Measurements from ENCODE around the gene KCNT1. TPM values are rescaled to one million over a fixed set of nuclear protein-coding genes. Genes with fewer than 3 reads are reported as not detected.

KCNT1 gene
- total RNA-seq, 1 experiment from 2014 or later: 0.09 TPM

GRCh38 chr9:135708164-135708563 lies 6.2 kb downstream of the KCNT1 start:
- no peak for TF ChIP-seq CTCF (IDR thresholded peaks at IDR 0.05; ENCODE audit: insufficient read depth in 1 of 2, low read depth in 1 of 2, low read length in 1 of 2, severe bottlenecking in 1 of 2, unreplicated experiment in 1 of 2)
- Mint-ChIP-seq H3K27me3 (ENCODE audit: insufficient read depth, unreplicated experiment) (peaks cover 23% of the 10 kb centered on the region), H3K4me3 (ENCODE audit: unreplicated experiment) (no peak overlapping the region), H3K9me3 (ENCODE audit: unreplicated experiment) (no peaks in the 10 kb centered on the region), H3K4me1 (ENCODE audit: low read depth, unreplicated experiment) (no peaks in the 10 kb centered on the region), H3K36me3 (ENCODE audit: insufficient read depth, unreplicated experiment) (no peaks in the 10 kb centered on the region), H3K27ac (ENCODE audit: unreplicated experiment) (no peak overlapping the region)
- H3K4me3 ChIP-seq (ENCODE audit: low read depth, low read length): no peak overlapping the region
- intact Hi-C loops (cut with micrococcal nuclease; ENCODE audit: unreplicated experiment): no loop called here
- H3K4me1 ChIP-seq: no peaks in the 10 kb centered on the region
- no peak for DNase-seq
- H3K27me3 ChIP-seq (replicated peaks; ENCODE audit: control insufficient read depth, insufficient read depth, low read length): no peaks in the 10 kb centered on the region; the same call in 1 of the 2 replicates
- no TSS peak for BruUV-seq (replicated peaks)
- ChIA-PET POLR2A (no interaction called here), CTCF (no interaction called here)
- H3K9me3 ChIP-seq: no peaks in the 10 kb centered on the region
- no peaks in the 10 kb centered on the region for H3K36me3 ChIP-seq (ENCODE audit: control insufficient read depth, insufficient read depth, low read length)

GRCh38 chr9:135711391-135711790 lies 9.4 kb downstream of the KCNT1 start:
- ChIA-PET CTCF (no interaction called here), POLR2A (no interaction called here)
- Histone ChIP-seq H3K27me3 (replicated peaks; ENCODE audit: control insufficient read depth, insufficient read depth, low read length) (no peaks in the 10 kb centered on the region; the same call in 1 of the 2 replicates), H3K4me1 (no peaks in the 10 kb centered on the region), H3K36me3 (ENCODE audit: control insufficient read depth, insufficient read depth, low read length) (no peaks in the 10 kb centered on the region), H3K9me3 (no peaks in the 10 kb centered on the region), H3K4me3 (ENCODE audit: low read depth, low read length) (no peak overlapping the region)
- Mint-ChIP-seq H3K4me1 (ENCODE audit: low read depth, unreplicated experiment) (no peaks in the 10 kb centered on the region), H3K4me3 (ENCODE audit: unreplicated experiment) (no peak overlapping the region), H3K36me3 (ENCODE audit: insufficient read depth, unreplicated experiment) (no peaks in the 10 kb centered on the region), H3K9me3 (ENCODE audit: unreplicated experiment) (no peaks in the 10 kb centered on the region), H3K27me3 (ENCODE audit: insufficient read depth, unreplicated experiment) (peaks cover 23% of the 10 kb centered on the region), H3K27ac (ENCODE audit: unreplicated experiment) (no peak overlapping the region)
- no TSS peak for BruUV-seq (replicated peaks)
- no peak for TF ChIP-seq CTCF (IDR thresholded peaks at IDR 0.05; ENCODE audit: insufficient read depth in 1 of 2, low read depth in 1 of 2, low read length in 1 of 2, severe bottlenecking in 1 of 2, unreplicated experiment in 1 of 2)
- intact Hi-C loops (cut with micrococcal nuclease; ENCODE audit: unreplicated experiment): no loop called here
- no peak for DNase-seq

- no peaks in the 10 kb centered on the region for H3K9me3 Mint-ChIP-seq (ENCODE audit: unreplicated experiment)
- CTCF ChIA-PET: no interaction called here
- H3K9me3 ChIP-seq: no peaks in the 10 kb centered on the region
- H3K27me3 ChIP-seq (replicated peaks; ENCODE audit: control insufficient read depth, insufficient read depth, low read length): no peaks in the 10 kb centered on the region; the same call in 1 of the 2 replicates
- H3K27me3 Mint-ChIP-seq (ENCODE audit: insufficient read depth, unreplicated experiment): peaks cover 27% of the 10 kb centered on the region
- TF ChIP-seq CTCF (IDR thresholded peaks at IDR 0.05; ENCODE audit: insufficient read depth in 1 of 2, low read depth in 1 of 2, low read length in 1 of 2, severe bottlenecking in 1 of 2, unreplicated experiment in 1 of 2): no peak
- no peak for DNase-seq
- H3K4me3 ChIP-seq (ENCODE audit: low read depth, low read length): no peak overlapping the region
- H3K4me3 Mint-ChIP-seq (ENCODE audit: unreplicated experiment): no peak overlapping the region
- H3K36me3 Mint-ChIP-seq (ENCODE audit: insufficient read depth, unreplicated experiment): no peaks in the 10 kb centered on the region
- H3K4me1 ChIP-seq: no peaks in the 10 kb centered on the region
- H3K36me3 ChIP-seq (ENCODE audit: control insufficient read depth, insufficient read depth, low read length): no peaks in the 10 kb centered on the region
- no peak overlapping the region for H3K27ac Mint-ChIP-seq (ENCODE audit: unreplicated experiment)
- H3K4me1 Mint-ChIP-seq (ENCODE audit: low read depth, unreplicated experiment): no peaks in the 10 kb centered on the region
- POLR2A ChIA-PET: no interaction called here
- intact Hi-C loops (cut with micrococcal nuclease; ENCODE audit: unreplicated experiment): no loop called here
- BruUV-seq (replicated peaks): no TSS peak
Observed at GRCh38 chr9:135711881-135712280, 9.9 kb downstream of the KCNT1 start.
